Breast epithelium (tissue), 3 donors: ENCODE data around the gene HM13.

Experiments used
- CTCF ChIP-seq, 3 donors: fragments of 450-650 bp; IDR thresholded peaks; one replicate each; pipeline ENCODE4 v1.5.1; 2016 to 2017; ENCODE audit warnings: antibody characterized with exemption in 3 of 3, mild to moderate bottlenecking in 3 of 3, moderate library complexity in 3 of 3
- POLR2A ChIP-seq: fragments of 450-650 bp; IDR thresholded peaks from one replicate; pipeline ENCODE4 v1.6.1; 2016; ENCODE audit warnings: antibody characterized with exemption, mild to moderate bottlenecking, moderate library complexity
- POLR2AphosphoS5 ChIP-seq, 3 donors: sonication (generic); formaldehyde crosslinking; IDR thresholded peaks; one replicate each; pipeline ENCODE4 v1.6.1; 2017; ENCODE audit warnings: antibody characterized with exemption in 3 of 3

GRCh38 chr20:31605902-31606803 is 91.9 kb downstream of the HM13 start:
- no peak for TF ChIP-seq POLR2AphosphoS5 (IDR thresholded peaks at IDR 0.05)
- no peak for TF ChIP-seq CTCF (IDR thresholded peaks at IDR 0.05)
- no peak for TF ChIP-seq POLR2A
